Endometrial microvascular endothelial cells (primary cell): ENCODE measurements around the gene PTPRN2. TPM values are rescaled to one million over a fixed set of nuclear protein-coding genes. Genes with fewer than 3 reads are reported as not detected.

Experiments
- in situ Hi-C: cut with HindIII; loops from 2 replicates; pipeline ENCODE4 v1.10.0; 2017; ENCODE audit warnings: low sequenced_read_pairs, low pct_unique_long_range_greater_than_20kb; ENCODE audit errors: inconsistent ontology term
- total RNA-seq: library from RNA; depleted of rRNA; stranded (reverse); fragments of >200 nt; gene quantifications from one replicate; pipeline ENCODE4 v1.2.3, GENCODE V29; 2015; ENCODE audit errors: inconsistent ontology term

The PTPRN2 gene
- total RNA-seq, 1 donor from 2014 or later, result 13.3 TPM

DNA sequence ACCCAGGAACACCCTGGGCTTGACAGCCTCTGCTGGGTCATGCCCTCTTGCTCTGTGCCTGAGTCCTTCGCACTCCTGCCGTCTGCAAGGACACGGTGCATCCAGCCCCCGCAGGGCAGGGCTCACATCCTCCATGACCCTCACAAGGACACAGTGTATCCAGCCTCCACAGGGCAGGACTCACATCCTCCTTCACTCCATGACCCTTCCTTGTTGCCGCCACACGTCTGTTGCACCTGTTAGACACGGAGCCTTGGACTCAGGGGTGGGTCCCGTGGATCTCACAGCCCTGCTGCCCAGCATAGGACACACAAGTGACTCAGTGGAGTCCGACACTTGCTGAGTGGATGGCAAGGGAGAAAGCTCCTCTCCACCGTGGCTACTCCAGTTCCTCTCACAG is 750.1 kb downstream of the PTPRN2 start:
- in situ Hi-C loops, result no loop called here

DNA sequence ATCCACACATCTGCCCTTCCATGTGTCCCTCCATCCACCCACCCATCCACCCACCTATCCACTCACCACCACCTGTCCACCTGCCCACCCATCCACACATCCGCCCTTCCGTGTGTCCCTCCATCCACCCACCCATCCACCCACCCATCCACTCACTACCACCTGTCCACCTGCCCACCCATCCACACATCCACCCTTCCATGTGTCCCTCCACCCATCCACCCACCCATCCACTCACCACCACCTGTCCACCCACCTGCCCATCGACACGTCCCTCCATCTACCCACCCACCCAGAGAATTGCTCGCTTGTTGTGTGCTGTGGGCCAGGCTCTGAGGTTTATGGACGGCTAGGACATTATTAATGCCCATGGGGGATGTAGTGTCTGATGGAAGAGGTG is 750.6 kb downstream of the PTPRN2 start:
- in situ Hi-C loops, result no loop called here

- in situ Hi-C loops, result no loop called here
Measured at GRCh38 chr7:157834501-157835163, 753.0 kb downstream of the PTPRN2 start.

DNA sequence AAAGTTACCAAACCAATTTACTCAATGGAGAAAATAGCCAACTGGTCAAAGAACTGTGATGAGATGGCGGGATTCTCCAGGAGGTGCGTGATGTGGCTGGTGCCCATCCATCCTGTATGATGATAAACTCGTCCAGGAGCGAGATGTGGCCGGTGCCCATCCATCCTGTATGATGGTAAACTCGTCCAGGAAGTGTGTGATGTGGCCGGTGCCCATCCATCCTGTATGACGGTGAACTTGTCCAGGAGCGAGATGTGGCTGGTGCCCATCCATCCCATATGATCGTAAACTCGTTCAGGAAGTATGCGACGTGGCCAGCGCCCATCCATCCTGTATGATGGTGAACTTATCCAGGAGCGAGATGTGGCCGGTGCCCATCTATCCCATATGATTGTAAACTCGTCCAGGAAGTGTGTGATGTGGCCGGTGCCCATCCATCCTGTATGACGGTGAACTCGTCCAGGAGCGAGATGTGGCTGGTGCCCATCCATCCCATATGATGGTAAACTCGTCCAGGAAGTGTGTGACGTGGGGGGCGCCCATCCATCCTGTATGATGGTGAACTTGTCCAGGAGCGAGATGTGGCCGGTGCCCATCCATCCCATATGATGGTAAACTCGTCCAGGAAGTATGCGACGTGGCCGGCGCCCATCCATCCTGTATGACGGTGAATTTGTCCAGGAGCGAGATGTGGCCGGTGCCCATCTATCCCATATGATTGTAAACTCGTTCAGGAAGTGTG is 754.6 kb downstream of the PTPRN2 start:
- in situ Hi-C loops, result no loop called here

GRCh38 chr7:157832421-157832820 is 755.2 kb downstream of the PTPRN2 start:
- in situ Hi-C loops, result no loop called here

DNA sequence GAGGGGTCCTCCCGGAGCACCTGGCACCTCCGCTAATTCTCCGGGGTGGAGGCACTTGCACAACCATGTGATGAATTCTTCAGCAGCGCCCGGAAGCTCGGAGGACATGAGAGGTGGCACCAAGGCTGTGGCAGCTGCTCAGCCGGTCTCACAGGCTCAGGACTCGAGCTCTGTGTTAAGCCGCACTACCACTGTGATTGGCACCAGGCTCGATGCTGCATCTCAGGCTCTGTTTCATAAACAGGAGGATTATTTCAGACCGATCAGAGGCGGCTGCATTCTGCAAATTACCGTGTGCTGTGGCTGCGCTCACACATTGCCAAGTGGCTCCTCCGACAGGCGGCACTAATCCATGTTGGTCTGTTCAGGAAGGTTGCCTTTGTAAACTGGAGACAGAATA is 755.6 kb downstream of the PTPRN2 start:
- in situ Hi-C loops, result no loop called here

DNA sequence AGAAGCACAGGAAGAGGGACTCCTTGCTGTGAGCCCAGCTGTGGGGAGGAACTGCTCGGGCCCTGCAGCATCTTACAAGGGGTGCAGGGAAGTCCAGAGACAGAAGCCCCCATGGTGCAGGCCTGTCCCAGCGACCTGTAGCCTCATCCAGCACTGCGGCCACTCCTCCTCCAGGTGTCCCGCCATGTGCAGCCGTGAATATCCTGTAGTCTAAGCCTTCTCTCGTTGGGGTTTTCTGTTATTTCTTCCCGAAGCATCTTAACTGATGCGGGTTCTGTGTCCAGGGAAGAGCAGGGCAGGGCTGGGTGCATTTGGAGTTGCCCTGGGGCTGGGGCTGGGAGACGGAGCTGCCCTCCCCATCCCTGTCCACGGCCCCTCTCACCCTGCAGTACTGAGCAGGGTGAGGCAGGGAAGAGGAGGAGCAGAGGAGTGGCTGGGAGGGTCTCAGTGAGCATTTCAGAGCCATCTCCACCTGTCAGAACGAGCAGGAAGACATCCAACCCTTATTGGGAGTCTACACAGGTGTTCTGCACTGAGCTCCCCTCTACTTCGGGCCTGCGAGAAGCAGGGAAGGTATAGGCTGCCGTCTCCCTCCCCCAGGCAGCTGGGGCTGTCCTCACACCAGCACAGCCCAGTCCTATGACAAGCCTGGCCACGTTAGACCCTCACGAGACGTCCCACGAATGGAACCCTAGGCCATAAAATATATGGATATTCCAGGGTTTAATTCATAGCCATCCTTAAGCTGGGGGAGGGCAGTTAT is 756.3 kb downstream of the PTPRN2 start:
- in situ Hi-C loops, result no loop called here

DNA sequence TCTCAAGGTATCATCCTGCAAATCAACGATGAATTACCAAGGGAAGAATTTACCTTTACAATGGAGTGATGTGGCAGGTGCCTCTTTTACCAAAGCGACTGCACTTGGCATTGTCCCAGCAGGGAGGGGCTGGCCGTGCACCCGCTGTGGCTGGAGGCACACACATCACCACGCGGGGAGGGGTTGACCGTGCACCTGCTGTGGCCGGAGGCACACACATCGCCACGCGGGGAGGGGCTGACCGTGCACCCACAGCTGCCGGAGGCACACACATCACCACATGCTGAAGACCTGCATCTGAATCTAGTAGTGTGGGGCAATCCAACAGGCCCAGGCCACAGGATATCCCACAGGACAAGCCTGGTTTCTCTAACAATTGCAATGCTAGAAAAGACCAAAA is 757.3 kb downstream of the PTPRN2 start:
- in situ Hi-C loops, result no loop called here

GRCh38 chr7:157829491-157829890 is 758.1 kb downstream of the PTPRN2 start:
- in situ Hi-C loops, result no loop called here

DNA sequence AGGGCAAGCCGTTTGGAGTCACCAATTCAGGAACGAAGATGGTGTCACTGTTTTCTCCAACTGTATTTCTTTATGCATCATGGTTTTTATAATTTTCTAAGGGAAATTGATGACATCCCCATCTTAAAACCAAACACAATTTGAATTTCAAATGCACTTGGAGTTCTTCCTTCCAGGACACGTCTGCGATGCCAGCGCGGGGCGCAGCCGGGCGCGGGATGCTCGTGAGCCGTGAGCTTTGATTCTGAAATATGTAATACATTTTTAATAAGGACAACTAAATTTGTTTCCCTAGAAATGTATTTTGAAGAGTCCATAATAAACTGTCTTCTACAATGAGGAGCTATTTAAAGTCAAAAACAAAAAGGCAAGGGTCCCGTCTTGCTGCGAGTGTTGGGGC is 758.7 kb downstream of the PTPRN2 start:
- in situ Hi-C loops, result no loop called here

- in situ Hi-C loops, result no loop called here
Measured at GRCh38 chr7:157828190-157828589, 759.4 kb downstream of the PTPRN2 start.

GRCh38 chr7:157827863-157828160 is 759.8 kb downstream of the PTPRN2 start:
- in situ Hi-C loops, result no loop called here

GRCh38 chr7:157827045-157827862 is 760.4 kb downstream of the PTPRN2 start:
- in situ Hi-C loops, result no loop called here

- in situ Hi-C loops, result no loop called here
Measured at GRCh38 chr7:157826566-157826965, 761.1 kb downstream of the PTPRN2 start.

GRCh38 chr7:157825325-157825724 is 762.3 kb downstream of the PTPRN2 start:
- in situ Hi-C loops, result no loop called here

DNA sequence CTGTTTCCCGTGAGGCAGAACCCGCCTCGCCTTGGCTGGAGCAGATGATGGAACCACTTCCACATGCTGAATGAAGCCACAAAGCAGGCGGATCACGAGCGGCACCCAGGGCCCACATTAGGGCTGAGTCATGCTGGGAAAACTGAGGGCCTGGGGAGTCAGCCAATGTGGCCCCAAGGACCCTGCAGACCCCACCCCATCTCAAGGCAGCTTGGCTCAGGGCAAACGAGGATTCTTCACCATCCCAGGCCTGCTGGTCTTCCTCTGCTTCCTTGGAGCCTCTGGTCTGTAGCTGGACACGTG is 762.9 kb downstream of the PTPRN2 start:
- in situ Hi-C loops, result no loop called here

- in situ Hi-C loops, result no loop called here
Measured at GRCh38 chr7:157824011-157824818, 763.4 kb downstream of the PTPRN2 start.

DNA sequence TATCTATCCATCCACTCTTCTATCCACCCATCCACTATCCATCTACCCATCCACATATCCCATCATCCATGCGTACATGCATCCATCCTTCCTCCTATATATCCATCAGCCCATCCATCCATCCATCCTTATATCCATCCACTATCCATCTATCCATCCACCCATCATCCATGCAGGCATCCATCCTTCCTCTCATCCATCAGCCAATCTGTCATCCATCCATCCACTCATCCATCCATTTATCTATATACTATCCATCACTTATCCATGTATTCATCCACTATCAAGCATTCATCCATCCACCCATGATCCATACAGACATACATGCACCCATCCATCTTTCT is 765.0 kb downstream of the PTPRN2 start:
- in situ Hi-C loops, result no loop called here
